ENCODE results near the gene IGF2R.

GRCh38 chr6:160063771-160064413 lies 95.0 kb downstream of the IGF2R start:
- TF ChIP-seq, protein P1, sequence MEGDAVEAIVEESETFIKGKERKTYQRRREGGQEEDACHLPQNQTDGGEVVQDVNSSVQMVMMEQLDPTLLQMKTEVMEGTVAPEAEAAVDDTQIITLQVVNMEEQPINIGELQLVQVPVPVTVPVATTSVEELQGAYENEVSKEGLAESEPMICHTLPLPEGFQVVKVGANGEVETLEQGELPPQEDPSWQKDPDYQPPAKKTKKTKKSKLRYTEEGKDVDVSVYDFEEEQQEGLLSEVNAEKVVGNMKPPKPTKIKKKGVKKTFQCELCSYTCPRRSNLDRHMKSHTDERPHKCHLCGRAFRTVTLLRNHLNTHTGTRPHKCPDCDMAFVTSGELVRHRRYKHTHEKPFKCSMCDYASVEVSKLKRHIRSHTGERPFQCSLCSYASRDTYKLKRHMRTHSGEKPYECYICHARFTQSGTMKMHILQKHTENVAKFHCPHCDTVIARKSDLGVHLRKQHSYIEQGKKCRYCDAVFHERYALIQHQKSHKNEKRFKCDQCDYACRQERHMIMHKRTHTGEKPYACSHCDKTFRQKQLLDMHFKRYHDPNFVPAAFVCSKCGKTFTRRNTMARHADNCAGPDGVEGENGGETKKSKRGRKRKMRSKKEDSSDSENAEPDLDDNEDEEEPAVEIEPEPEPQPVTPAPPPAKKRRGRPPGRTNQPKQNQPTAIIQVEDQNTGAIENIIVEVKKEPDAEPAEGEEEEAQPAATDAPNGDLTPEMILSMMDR (IDR thresholded peaks at IDR 0.05), result no peak
- no peak for TF ChIP-seq POLR2A (IDR thresholded peaks at IDR 0.05)
